ENCODE data around the gene HNRNPUL2. TPM values are rescaled to one million over a fixed set of nuclear protein-coding genes. Genes with fewer than 3 reads are reported as not detected.
"Not testable (repeated sequence)": the region's sequence is repeated elsewhere in the genome, so short reads cannot be mapped to it uniquely, and the experiment has no call there.

Gene HNRNPUL2
- 63.6 and 64.3 TPM in 2 replicates for total RNA-seq

DNA sequence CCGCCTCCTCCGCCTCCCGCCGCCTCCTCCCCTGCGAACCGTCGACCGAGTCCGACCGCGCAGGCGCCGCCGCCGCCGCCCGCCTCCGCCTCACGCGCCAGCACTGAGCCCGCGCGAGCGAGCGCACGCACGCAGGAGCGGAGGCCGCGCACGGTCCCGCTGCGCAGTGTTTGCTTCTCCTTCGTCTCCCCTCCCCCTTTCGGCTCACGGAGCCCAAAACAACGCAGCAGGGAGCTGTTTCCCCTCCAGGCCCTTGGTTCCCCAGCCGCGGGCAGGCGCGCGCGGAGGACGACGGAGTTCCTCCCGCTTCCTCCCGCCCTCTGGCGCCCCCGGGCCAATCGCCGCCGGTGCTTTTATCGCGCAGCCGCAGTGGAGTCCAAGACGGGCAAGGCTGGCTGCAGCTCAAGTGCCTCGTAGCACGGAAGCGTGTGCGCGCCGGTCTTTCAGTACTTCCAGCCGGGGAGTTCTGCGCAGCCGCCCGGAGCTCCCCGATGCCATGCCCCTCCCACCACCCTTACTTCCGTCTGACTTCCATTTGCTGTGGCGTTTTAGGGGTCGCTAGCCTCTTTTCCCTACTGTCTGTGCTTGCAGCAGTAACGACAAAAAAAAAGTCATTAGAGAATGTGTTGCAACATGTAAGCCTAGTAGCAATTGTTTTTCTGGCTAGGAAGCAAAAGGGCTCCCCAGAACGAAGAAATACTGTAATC, at the start of gene HNRNPUL2:
TSS of gene HNRNPUL2 (minus strand) at position 293 of the 707 bp plus-strand sequence. CDS start 301 bp downstream, outside the sequence.
- intact Hi-C loops (cut with micrococcal nuclease) = loop anchor here (1.0 to 2.0 kb wide), 11 partner anchors 18 to 137 kb away; partner anchors contain the start of genes C11orf98, CSKMT, GANAB and INTS5

DNA sequence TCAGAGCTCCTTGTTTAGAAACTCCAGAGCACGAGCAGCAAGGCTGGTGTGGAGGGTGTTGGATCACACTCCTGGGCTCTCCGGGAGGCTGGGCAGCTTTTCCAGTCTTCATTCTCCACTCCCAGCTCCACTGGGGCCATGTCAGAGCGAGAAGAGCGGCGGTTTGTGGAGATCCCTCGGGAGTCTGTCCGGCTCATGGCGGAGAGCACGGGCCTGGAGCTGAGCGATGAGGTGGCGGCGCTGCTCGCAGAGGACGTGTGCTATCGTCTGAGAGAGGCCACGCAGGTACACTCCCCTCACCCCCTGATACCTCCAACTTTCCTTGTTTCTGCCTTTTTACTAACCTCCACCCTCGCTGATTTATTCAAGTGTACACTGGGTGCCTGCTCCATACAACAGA, 48.4 kb upstream of the HNRNPUL2 start:
- intact Hi-C loops (cut with micrococcal nuclease) = no loop called here

DNA sequence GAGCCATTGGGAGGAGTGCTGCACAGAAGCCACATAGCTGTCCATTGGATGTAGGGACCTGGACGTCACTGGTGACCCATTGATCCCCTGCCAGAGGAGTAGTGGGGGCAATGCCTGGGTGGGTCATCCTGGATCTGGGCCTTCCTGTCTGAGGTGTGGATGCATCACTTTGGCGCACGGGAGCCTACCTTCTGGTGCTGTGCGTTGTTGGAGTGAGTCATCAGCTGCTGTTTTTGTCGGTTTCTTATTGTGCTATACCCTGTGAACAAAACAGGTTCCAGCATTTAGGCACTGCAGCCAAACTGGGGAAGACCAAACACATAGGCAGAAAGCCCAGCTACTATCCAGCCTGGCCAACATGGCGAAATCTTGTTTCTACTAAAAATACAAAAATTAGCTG, 47.1 kb upstream of the HNRNPUL2 start:
- intact Hi-C loops (cut with micrococcal nuclease) = loop anchor here (5.0 kb wide), 1 partner anchor 162 kb away; the partner anchor contains the start of genes EML3 and ROM1

- intact Hi-C loops (cut with micrococcal nuclease) = loop anchor here (1.0 to 5.0 kb wide), 17 partner anchors 10 to 197 kb away; partner anchors contain the start of genes EML3, HNRNPUL2, NXF1 and POLR2G
Observed at GRCh38 chr11:62771144-62772021, 44.1 kb upstream of the HNRNPUL2 start, which contains the start of gene TAF6L. Gene TAF6L (plus strand): TSS chr11:62771396. CDS start chr11:62775784, 4,388 bp downstream.

GRCh38 chr11:62770778-62771143, 43.5 kb upstream of the HNRNPUL2 start:
- intact Hi-C loops (cut with micrococcal nuclease) = loop anchor here (1.0 to 5.0 kb wide), 17 partner anchors 9 to 196 kb away; partner anchors contain the start of genes EML3, HNRNPUL2, NXF1 and POLR2G

DNA sequence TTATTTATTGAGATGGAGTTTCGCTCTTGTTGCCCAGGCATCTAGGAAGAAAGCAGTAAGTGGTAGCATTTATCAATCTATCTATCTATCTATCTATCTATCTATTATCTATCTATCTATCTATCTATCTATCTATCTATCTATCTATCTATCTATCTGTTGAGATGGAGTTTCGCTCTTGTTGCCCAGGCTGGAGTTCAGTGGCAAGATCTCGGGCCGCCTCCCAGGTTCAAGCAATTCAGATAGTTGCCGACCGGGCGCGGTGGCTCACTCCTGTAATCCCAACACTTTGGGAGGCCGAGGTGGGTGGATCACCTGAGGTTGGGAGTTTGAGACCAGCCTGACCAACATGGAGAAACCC, 33.6 kb upstream of the HNRNPUL2 start:
- intact Hi-C loops (cut with micrococcal nuclease) = loop anchor here (1.0 to 2.0 kb wide), 8 partner anchors 8 to 170 kb away; partner anchors contain the start of genes NXF1, TAF6L, TMEM179B and TTC9C

- intact Hi-C loops (cut with micrococcal nuclease) = no loop called here
Observed at GRCh38 chr11:62757846-62758788, 30.9 kb upstream of the HNRNPUL2 start.

DNA sequence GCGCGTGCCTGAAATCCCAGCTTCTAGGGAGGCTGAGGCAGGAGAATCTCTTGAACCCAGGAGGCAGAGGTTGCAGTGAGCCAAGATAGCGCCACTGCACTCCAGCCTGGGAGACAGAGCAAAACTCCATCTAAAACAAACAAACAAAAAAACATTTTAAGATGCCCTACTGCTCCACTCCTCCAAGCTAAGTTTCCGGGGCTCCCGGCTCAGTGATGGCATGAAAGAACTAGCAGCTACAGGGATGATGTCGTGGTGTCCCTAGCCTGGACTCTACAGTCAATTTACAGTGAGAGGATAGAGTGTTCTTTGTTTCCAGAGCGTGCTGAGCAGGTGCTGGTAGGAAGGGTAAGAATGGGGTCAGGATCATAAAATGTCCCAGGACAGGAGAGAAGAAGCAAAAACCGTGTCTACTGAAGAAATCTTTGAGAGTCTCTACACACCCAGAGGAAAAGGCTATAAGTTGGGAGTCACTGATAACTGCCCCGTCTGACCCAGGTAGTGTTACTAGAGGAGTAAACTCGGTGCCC, 27.9 kb upstream of the HNRNPUL2 start:
- intact Hi-C loops (cut with micrococcal nuclease) = loop anchor here (2.0 kb wide), 1 partner anchor 76 kb away; the partner anchor contains the start of gene UBXN1

DNA sequence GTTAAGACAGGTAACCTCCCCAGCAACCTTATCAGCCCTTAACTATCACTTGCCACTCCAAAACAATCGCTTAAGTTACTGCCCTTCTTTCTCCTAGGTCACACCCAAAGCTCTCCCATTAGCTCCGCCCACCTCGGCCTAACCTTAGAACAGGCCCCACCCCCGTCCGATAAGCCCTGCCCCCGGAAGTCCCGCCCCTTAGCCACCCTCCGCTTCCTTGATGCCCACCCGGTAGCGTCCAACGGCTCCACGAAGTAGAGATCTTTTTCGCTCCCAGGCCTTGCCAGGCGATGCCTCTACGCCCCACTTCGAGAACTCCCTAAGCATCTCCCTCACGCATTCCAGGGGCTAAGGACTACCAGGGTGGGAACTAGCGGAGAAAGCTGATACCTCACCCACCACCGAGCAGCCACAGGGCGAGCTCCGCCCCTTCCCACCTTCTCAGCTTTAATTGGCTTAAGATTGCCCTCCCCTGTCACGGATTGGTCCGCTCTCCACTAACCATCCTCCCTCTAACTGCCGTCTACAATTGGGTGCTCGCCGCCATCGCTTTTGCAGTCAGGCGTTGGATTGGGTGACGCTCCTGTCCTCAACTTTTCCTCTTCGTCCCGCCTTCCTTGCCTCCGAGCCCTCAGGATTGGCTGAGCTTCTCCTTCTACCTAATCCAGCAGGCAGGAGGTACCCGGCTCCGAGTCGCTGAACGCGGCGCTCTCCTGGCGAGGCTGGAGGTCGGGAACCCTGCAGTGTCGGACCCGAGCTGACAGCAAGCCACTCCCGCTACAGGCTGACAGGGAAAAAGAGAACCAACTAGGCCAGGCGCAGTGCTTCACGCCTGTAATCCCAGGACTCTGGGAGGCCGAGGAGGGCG, 26.7 kb upstream of the HNRNPUL2 start, which contains the start of gene ZBTB3:
TSS of gene ZBTB3 (minus strand) at position 425 of the 868 bp plus-strand sequence. CDS start 496 bp downstream, outside the sequence.
- intact Hi-C loops (cut with micrococcal nuclease) = loop anchor here (1.0 to 2.0 kb wide), 13 partner anchors 7 to 163 kb away; partner anchors contain the start of genes NXF1, POLR2G, STX5 and TAF6L

DNA sequence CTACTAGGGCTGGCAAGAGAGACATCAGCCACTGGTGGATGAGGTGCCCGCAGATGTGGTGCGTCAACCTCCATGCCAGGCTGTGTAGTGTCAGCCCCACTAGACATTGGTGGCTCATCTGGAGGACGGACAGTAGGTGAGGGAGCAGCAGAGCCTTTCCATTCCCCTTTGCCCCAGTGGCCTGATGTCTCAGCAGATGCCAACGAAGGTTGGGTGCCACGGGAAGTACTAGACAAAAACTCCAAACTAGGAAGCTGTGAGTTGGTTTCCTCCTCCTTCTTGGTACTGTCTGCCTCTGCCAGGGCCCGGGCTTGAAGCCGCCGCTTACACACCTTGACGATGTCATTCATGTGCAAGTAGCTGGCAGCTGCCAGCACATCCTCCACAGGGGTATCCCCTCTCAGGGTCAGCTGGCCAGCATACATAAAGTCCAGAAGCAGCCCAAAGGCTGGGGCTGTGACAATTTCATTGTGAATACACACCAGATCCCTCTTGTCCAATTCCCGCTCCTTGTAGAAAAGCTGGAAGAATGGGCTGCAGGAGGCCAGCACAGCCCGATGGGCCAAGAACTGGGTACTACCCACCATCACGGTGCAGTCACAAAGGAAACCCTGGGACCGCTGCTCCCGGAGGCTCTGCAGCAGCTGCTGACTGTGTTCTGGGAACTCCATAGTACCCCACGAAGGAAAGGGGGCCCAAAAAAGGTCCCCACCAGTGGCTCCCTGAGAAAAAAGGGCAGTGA, 25.9 kb upstream of the HNRNPUL2 start:
- intact Hi-C loops (cut with micrococcal nuclease) = loop anchor here (1.0 kb wide), 2 partner anchors 8 to 34 kb away; partner anchors contain the start of genes POLR2G and TMEM179B

- intact Hi-C loops (cut with micrococcal nuclease) = no loop called here
Observed at GRCh38 chr11:62752177-62752785, 25.0 kb upstream of the HNRNPUL2 start.

- intact Hi-C loops (cut with micrococcal nuclease) = not testable (repeated sequence)
Observed at GRCh38 chr11:62749931-62750330, 22.7 kb upstream of the HNRNPUL2 start.

DNA sequence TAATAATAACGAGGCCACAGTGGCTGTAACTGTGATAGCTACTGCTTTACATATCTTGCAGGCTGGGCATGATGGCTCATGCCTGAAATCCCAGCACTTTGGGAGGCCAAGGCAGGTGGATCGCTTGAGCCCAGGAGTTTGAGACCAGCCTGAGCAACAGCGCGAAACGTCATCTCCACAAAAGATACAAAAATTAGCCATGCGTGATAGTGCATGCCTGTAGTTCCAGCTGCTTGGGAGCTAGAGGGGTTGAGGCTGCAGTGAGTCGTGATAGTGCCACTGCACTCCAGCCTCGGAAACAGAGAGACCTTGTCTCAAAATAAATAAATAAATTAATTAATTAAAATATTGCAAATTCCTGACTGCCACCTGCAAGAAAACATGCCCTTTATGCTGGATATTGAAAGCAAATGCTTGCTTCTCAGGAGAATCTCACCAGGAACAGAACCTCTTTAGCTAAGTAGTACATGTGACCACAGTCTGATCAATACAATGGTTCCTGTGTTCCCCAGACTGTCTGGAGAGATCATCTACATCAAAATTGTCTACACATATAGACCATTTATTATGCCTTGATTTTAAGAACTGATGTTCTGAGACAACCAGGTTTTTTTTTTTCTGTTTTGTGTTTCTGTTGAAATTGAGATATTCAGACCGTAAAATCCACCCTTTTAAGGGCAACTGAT, 20.4 kb upstream of the HNRNPUL2 start:
- intact Hi-C loops (cut with micrococcal nuclease) = no loop called here

- intact Hi-C loops (cut with micrococcal nuclease) = no loop called here
Observed at GRCh38 chr11:62737196-62737595, 9.9 kb upstream of the HNRNPUL2 start.

DNA sequence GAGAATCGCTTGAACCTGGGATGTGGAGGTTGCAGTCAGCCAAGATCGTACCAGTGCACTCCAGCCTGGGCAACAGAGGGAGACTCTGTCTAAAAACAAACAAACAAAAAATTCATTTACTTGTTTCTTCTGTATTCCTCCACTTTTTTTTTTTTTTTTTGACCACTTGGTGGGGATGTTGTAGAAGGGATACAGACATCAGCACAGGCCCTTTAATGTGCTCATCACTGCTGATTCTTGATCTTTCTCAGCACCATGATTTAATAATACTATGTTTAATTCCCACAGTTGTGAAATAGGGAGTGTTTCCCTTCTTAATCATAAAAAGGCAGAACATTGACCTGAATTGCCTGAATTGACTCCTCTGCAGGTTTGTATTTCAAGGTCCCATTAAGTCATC, 5.6 kb upstream of the HNRNPUL2 start:
- intact Hi-C loops (cut with micrococcal nuclease) = no loop called here

DNA sequence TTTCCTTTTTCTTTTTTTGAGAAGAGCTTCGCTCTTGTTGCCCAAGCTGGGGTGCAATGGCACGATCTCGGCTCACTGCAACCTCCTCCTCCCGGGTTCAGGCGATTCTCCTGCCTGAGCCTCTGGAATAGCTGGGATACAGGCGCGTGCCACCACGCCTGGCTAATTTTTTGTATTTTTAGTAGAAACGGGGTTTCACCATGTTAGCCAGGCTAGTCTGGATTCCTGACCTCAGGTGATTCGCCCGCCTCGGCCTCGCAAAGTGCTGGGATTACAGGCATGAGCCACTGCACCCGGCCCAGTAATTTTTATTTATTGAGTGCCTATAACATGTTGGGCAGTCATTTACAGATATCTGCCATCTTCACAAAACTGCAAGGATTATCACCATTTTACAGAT, 2.8 kb upstream of the HNRNPUL2 start:
- intact Hi-C loops (cut with micrococcal nuclease) = not testable (repeated sequence)
